Thyroid gland (tissue), 4 donors: ENCODE results near the gene LMBR1.

ENCODE experiments used
- POLR2A ChIP-seq, 2 donors: fragments of 450-650 bp; IDR thresholded peaks; one replicate each; pipeline ENCODE4 v1.6.1; 2017; ENCODE audit warnings: antibody characterized with exemption in 2 of 2, mild to moderate bottlenecking in 2 of 2, moderate library complexity in 1 of 2
- TF ChIP-seq, protein P1 (sequence below), 6 experiments: fragments of 200-600 bp in 3 of 6; fragments of 450-650 bp in 3 of 6; sonication (generic) in 3 of 6; IDR thresholded peaks; one replicate each; pipeline ENCODE4 v1.5.1; 2016 to 2019; ENCODE audit warnings: antibody characterized with exemption in 6 of 6, mild to moderate bottlenecking in 2 of 6, inconsistent platforms in 1 of 6, moderate library complexity in 1 of 6

DNA sequence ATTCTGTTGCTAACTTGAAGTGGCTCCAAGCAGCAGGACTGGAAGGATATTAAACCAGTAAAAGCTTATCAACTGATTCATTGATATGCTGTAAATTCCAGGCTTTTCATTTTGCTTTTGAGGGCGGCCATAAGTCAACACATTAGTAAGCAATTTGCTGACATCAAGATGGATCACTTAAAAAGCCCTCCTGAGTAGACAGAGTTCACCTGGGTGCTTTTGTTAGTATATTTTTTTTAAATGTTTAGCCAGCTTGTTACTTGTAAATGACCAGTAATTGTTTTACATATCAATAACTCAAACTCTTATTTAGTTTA is 225.9 kb downstream of the LMBR1 start:
- TF ChIP-seq, protein P1, sequence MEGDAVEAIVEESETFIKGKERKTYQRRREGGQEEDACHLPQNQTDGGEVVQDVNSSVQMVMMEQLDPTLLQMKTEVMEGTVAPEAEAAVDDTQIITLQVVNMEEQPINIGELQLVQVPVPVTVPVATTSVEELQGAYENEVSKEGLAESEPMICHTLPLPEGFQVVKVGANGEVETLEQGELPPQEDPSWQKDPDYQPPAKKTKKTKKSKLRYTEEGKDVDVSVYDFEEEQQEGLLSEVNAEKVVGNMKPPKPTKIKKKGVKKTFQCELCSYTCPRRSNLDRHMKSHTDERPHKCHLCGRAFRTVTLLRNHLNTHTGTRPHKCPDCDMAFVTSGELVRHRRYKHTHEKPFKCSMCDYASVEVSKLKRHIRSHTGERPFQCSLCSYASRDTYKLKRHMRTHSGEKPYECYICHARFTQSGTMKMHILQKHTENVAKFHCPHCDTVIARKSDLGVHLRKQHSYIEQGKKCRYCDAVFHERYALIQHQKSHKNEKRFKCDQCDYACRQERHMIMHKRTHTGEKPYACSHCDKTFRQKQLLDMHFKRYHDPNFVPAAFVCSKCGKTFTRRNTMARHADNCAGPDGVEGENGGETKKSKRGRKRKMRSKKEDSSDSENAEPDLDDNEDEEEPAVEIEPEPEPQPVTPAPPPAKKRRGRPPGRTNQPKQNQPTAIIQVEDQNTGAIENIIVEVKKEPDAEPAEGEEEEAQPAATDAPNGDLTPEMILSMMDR (IDR thresholded peaks at IDR 0.05), result no peak
- TF ChIP-seq POLR2A (IDR thresholded peaks at IDR 0.05), result no peak
